BE2C (cell line): Measurements from ENCODE around the gene ALCAM.
"Not testable (repeated sequence)": the region's sequence is repeated elsewhere in the genome, so short reads cannot be mapped to it uniquely, and the experiment has no call there.

Experiments
- DNase-seq: peaks from one replicate; pipeline ENCODE4 v3.0.0-alpha.2; 2020
- H3K27me3 ChIP-seq: fragments of 250-450 bp; sonication (Bioruptor Pico); 2 replicates; pipeline ENCODE4 v1.5.1; 2020; ENCODE audit warnings: mild to moderate bottlenecking
- H3K36me3 ChIP-seq: fragments of 250-450 bp; sonication (Bioruptor Pico); 2 replicates; pipeline ENCODE4 v1.5.1; 2020; ENCODE audit warnings: mild to moderate bottlenecking
- H3K4me1 ChIP-seq: fragments of 250-450 bp; sonication (Bioruptor Pico); 2 replicates; pipeline ENCODE4 v1.5.1; 2020
- H3K4me3 ChIP-seq: 2 replicates; pipeline ENCODE4 v1.5.1; 2011; ENCODE audit warnings: low read depth, low read length
- H3K9me3 ChIP-seq: fragments of 250-450 bp; sonication (Bioruptor Pico); 2 replicates; pipeline ENCODE4 v1.5.1; 2020
- TF ChIP-seq, protein P1 (sequence below): IDR thresholded peaks from 2 replicates; pipeline ENCODE4 v1.5.1; 2012; ENCODE audit warnings: mild to moderate bottlenecking, low read depth, low read length

ALCAM gene

DNA sequence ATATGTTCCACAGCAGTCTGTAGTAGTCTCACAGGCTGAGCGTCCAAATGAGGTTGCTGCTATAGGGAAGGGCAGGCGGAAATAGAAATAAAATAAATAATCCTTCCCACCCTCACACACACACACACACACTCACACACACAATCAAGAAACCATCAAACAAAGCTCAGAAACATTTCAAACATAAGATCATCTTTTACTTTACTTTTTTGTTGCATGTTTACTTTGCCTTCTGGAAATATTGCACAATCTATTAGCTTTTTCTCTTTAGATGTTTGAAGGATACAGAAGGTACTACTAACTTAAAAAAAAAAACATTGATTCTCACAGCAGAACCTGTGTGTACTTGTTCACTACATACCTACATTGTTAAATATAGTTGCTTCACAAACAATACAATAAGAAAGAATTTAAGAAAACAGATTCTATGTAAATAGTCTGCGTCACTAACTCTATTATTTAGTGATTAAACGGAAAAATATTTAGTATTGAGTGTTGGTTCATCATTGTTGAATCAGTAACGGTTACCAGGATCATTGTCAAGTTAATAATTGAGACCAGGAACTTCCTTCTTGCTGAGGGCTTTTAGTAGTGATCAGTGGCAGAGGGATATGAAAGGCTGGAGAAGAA is 20.5 kb downstream of the ALCAM start:
- no peaks in the 10 kb centered on the region for H3K27me3 ChIP-seq
- no peak for DNase-seq
- TF ChIP-seq, protein P1, sequence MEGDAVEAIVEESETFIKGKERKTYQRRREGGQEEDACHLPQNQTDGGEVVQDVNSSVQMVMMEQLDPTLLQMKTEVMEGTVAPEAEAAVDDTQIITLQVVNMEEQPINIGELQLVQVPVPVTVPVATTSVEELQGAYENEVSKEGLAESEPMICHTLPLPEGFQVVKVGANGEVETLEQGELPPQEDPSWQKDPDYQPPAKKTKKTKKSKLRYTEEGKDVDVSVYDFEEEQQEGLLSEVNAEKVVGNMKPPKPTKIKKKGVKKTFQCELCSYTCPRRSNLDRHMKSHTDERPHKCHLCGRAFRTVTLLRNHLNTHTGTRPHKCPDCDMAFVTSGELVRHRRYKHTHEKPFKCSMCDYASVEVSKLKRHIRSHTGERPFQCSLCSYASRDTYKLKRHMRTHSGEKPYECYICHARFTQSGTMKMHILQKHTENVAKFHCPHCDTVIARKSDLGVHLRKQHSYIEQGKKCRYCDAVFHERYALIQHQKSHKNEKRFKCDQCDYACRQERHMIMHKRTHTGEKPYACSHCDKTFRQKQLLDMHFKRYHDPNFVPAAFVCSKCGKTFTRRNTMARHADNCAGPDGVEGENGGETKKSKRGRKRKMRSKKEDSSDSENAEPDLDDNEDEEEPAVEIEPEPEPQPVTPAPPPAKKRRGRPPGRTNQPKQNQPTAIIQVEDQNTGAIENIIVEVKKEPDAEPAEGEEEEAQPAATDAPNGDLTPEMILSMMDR = no peak
- peaks cover 8% of the 10 kb centered on the region; the same call in 1 of the 2 replicates for H3K36me3 ChIP-seq
- H3K9me3 ChIP-seq = peaks cover 3% of the 10 kb centered on the region; the same call in 1 of the 2 replicates
- peaks cover 6% of the 10 kb centered on the region; the same call in 1 of the 2 replicates for H3K4me1 ChIP-seq
- H3K4me3 ChIP-seq = no peak overlapping the region

- peaks cover 6% of the 10 kb centered on the region; the same call in 1 of the 2 replicates for H3K4me1 ChIP-seq
- TF ChIP-seq, protein P1 = no peak
- peaks cover 5% of the 10 kb centered on the region; the same call in 1 of the 2 replicates for H3K36me3 ChIP-seq
- DNase-seq = no peak
- peaks cover 3% of the 10 kb centered on the region; the same call in 1 of the 2 replicates for H3K9me3 ChIP-seq
- no peak overlapping the region for H3K4me3 ChIP-seq
- no peaks in the 10 kb centered on the region for H3K27me3 ChIP-seq
Measured at GRCh38 chr3:105388176-105388575, 21.5 kb downstream of the ALCAM start.

DNA sequence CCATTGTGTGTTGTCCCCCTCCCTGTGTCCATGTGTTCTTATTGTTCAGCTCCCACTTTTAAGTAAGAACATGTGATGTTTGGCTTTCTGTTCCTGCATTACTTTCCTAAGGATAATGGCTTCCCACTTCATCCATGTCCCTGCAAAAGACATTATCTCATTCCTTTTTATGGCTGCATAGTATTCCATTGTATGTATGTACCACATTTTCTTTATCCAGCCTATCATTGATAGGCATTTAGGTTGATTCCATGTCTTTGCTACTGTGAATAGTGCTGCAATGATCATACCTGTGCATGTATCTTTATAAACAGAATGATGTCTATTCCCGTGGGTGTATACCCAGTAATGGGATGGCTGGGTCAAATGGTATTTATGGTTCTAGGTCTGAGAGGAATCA is 23.1 kb downstream of the ALCAM start:
- H3K4me1 ChIP-seq, H3K36me3 ChIP-seq, H3K9me3 ChIP-seq, H3K4me3 ChIP-seq, DNase-seq, H3K27me3 ChIP-seq: not testable (repeated sequence)

DNA sequence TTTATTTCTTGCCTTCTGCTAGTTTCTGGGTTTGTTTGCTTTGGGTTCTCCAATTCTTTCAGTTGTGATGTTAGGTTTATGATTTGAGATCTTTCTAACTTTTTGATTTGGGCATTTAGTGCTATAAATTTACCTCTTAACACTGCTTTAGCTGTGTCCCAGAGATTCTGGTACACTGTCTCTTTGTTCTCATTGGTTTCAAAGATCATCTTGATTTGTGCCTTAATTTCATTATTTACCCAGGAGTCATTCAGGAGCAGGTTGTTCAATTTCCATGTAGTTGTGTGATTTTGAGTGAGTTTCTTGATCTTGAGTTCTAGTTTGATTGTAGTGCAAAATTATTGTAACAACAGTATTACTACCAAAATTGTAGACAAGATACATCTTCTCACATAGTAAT is 25.9 kb downstream of the ALCAM start:
- not testable (repeated sequence) for DNase-seq, H3K36me3 ChIP-seq, H3K4me3 ChIP-seq, H3K9me3 ChIP-seq, H3K4me1 ChIP-seq, H3K27me3 ChIP-seq

DNA sequence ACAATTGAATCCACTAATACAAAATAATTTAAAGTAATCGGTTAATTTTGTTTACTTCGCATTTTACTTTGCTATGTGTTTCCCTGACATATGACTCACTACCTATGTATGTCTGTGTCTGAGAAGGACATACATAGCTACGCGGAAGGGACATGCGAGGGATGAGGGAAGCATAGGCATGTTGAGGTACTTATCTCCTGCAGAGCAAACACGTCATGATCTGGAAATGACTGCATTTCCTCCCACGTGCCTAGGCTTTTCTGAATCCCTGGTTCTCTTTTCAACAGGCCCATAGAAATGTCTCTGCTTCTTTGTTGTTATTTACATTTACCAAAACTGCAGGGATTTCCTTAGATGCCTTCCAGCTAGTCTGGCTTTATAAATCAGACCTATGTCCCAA is 27.5 kb downstream of the ALCAM start:
- Histone ChIP-seq H3K4me1 (no peaks in the 10 kb centered on the region), H3K4me3 (no peak overlapping the region), H3K36me3 (peaks cover 4% of the 10 kb centered on the region; the same call in 1 of the 2 replicates), H3K27me3 (no peaks in the 10 kb centered on the region), H3K9me3 (peaks cover 3% of the 10 kb centered on the region; the same call in 1 of the 2 replicates)
- TF ChIP-seq, protein P1 = no peak
- no peak for DNase-seq

DNA sequence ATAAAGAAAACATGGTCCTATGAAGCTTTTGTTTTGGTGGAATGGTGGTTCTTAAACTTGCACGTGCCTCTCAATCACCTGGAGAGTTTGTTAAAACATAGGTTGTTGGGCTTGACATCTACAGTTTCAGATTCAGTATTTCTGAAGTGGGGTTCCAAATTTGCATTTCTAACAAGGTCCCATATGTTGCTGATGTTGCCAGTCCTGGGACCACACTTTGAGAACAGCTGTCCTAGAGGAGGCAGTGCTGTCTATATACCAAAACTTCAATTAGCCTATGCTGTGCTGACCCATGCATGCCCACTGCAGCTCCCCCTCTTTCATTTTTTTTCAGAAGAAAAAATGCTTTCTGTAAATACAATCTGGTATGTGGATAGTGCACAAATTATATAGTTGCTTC is 31.3 kb downstream of the ALCAM start:
- H3K36me3 ChIP-seq = peaks cover under 1% of the 10 kb centered on the region
- H3K27me3 ChIP-seq = no peaks in the 10 kb centered on the region
- DNase-seq = no peak
- no peak overlapping the region for H3K4me3 ChIP-seq
- H3K9me3 ChIP-seq = no peaks in the 10 kb centered on the region; the same call in 1 of the 2 replicates
- no peaks in the 10 kb centered on the region for H3K4me1 ChIP-seq
- TF ChIP-seq, protein P1 = no peak

- Histone ChIP-seq H3K9me3 (peaks cover 3% of the 10 kb centered on the region; the same call in 1 of the 2 replicates), H3K4me3 (no peak overlapping the region), H3K36me3 (peaks cover 5% of the 10 kb centered on the region), H3K27me3 (no peaks in the 10 kb centered on the region), H3K4me1 (no peaks in the 10 kb centered on the region)
- no peak for DNase-seq
- TF ChIP-seq, protein P1 = no peak
Measured at GRCh38 chr3:105398437-105398836, 31.7 kb downstream of the ALCAM start.
